Hematopoietic multipotent progenitor cell (in vitro differentiated cells): ENCODE data around the gene FERMT1. TPM values are rescaled to one million over a fixed set of nuclear protein-coding genes. Genes with fewer than 3 reads are reported as not detected.
"Not testable (repeated sequence)": the region's sequence is repeated elsewhere in the genome, so short reads cannot be mapped to it uniquely, and the experiment has no call there.

Experiments
- DNase-seq, 3 donors: peaks; one replicate each; pipeline ENCODE4 v3.0.0-alpha.2; 2011 to 2015; ENCODE audit warnings: low read depth in 2 of 3, low spot score in 2 of 3
- total RNA-seq: library from RNA; depleted of rRNA; stranded (reverse); fragments of >200 nt; gene quantifications from one replicate; pipeline ENCODE4 v1.2.3, GENCODE V29; 2012

Gene FERMT1
- total RNA-seq, 1 donor, result 2.4 TPM

GRCh38 chr20:6041808-6042265, 81.0 kb downstream of the FERMT1 start:
- DNase-seq, result no peak

GRCh38 chr20:6040958-6041807, 81.6 kb downstream of the FERMT1 start:
- no peak for DNase-seq

- DNase-seq, result no peak
Observed at GRCh38 chr20:6040540-6040939, 82.3 kb downstream of the FERMT1 start.

GRCh38 chr20:6039766-6040165, 83.1 kb downstream of the FERMT1 start:
- no peak for DNase-seq

- no peak for DNase-seq
Observed at GRCh38 chr20:6038256-6038655, 84.6 kb downstream of the FERMT1 start.

- no peak for DNase-seq
Observed at GRCh38 chr20:6037082-6037481, 85.7 kb downstream of the FERMT1 start.

GRCh38 chr20:6036213-6036612, 86.6 kb downstream of the FERMT1 start:
- no peak for DNase-seq

GRCh38 chr20:6034134-6034969, 88.5 kb downstream of the FERMT1 start:
- DNase-seq, result peak in 1 of 3 donors; percentile 47

GRCh38 chr20:6032907-6033306, 89.9 kb downstream of the FERMT1 start:
- not testable (repeated sequence) for DNase-seq

- DNase-seq, result no peak
Observed at GRCh38 chr20:6030453-6031080, 92.3 kb downstream of the FERMT1 start.

GRCh38 chr20:6029538-6029937, 93.3 kb downstream of the FERMT1 start:
- DNase-seq, result no peak

GRCh38 chr20:6028818-6029217, 94.0 kb downstream of the FERMT1 start:
- DNase-seq, result no peak

- DNase-seq, result no peak
Observed at GRCh38 chr20:6026051-6026450, 96.8 kb downstream of the FERMT1 start.

Other genes with a start within 250 kb of the FERMT1 start
- under 0.01 TPM for gene CHGB, start 211.5 kb downstream of the FERMT1 start, total RNA-seq
- 3.2 TPM for gene TRMT6, start 172.5 kb downstream of the FERMT1 start, total RNA-seq
- 2.7 TPM for gene MCM8, start 172.4 kb downstream of the FERMT1 start, total RNA-seq
- 28.0 TPM for gene CRLS1, start 116.9 kb downstream of the FERMT1 start, total RNA-seq
- gene LRRN4, start 69.0 kb downstream of the FERMT1 start, total RNA-seq, result under 0.01 TPM